Dendritic cell treated with granulocyte-macrophage colony-stimulating factor and Interleukin-4, amounts not matched to agents 40 ng/mL and 50 ng/mL, for 4 days (primary cell): Measurements from ENCODE around the gene TPP1.

Source experiments
- H3K27ac Mint-ChIP-seq: one replicate; pipeline ENCODE4 v1.8.0; 2022; ENCODE audit warnings: mild to moderate bottlenecking, mixed read lengths
- H3K27me3 Mint-ChIP-seq: one replicate; pipeline ENCODE4 v1.8.0; 2022; ENCODE audit warnings: mild to moderate bottlenecking, mixed read lengths
- H3K36me3 Mint-ChIP-seq: one replicate; pipeline ENCODE4 v1.8.0; 2022; ENCODE audit warnings: low read depth, mixed read lengths
- H3K4me1 Mint-ChIP-seq: one replicate; pipeline ENCODE4 v1.8.0; 2022; ENCODE audit warnings: low read depth, mixed read lengths
- H3K4me3 Mint-ChIP-seq: one replicate; pipeline ENCODE4 v1.8.0; 2022; ENCODE audit warnings: mild to moderate bottlenecking, moderate library complexity, mixed read lengths
- H3K9me3 Mint-ChIP-seq: one replicate; pipeline ENCODE4 v1.8.0; 2022; ENCODE audit warnings: mixed read lengths
- intact Hi-C: fragments of 100-400 bp; cut with micrococcal nuclease; formaldehyde crosslinking; loops from one replicate; pipeline ENCODE4 v1.15.0; 2022

The TPP1 gene

GRCh38 chr11:6616596-6617250, 2.5 kb downstream of the TPP1 start:
- peaks cover under 1% of the 10 kb centered on the region for H3K36me3 Mint-ChIP-seq
- no peaks in the 10 kb centered on the region for H3K9me3 Mint-ChIP-seq
- H3K27ac Mint-ChIP-seq: no peak overlapping the region
- peaks cover 4% of the 10 kb centered on the region for H3K4me1 Mint-ChIP-seq
- peak overlapping the region; percentile 34 for H3K4me3 Mint-ChIP-seq
- intact Hi-C loops: loop anchor here (5.0 kb wide), 1 partner anchor 134 kb away; the partner anchor contains the start of genes ARFIP2 and TIMM10B
- H3K27me3 Mint-ChIP-seq: peaks cover 1% of the 10 kb centered on the region

GRCh38 chr11:6615882-6616585, 3.2 kb downstream of the TPP1 start:
- Mint-ChIP-seq H3K4me1 (peaks cover 6% of the 10 kb centered on the region), H3K36me3 (peaks cover 7% of the 10 kb centered on the region), H3K9me3 (no peaks in the 10 kb centered on the region), H3K4me3 (peak overlapping the region; percentile 32), H3K27ac (no peak overlapping the region), H3K27me3 (no peaks in the 10 kb centered on the region)
- intact Hi-C loops: loop anchor here (5.0 kb wide), 1 partner anchor 134 kb away; the partner anchor contains the start of genes ARFIP2 and TIMM10B

GRCh38 chr11:6615046-6615445, 4.2 kb downstream of the TPP1 start:
- Mint-ChIP-seq H3K36me3 (peaks cover 17% of the 10 kb centered on the region), H3K27ac (no peak overlapping the region), H3K4me3 (no peak overlapping the region), H3K9me3 (no peaks in the 10 kb centered on the region), H3K27me3 (no peaks in the 10 kb centered on the region), H3K4me1 (peaks cover 16% of the 10 kb centered on the region)
- intact Hi-C loops: loop anchor here (5.0 kb wide), 1 partner anchor 133 kb away; the partner anchor contains the start of genes ARFIP2 and TIMM10B

DNA sequence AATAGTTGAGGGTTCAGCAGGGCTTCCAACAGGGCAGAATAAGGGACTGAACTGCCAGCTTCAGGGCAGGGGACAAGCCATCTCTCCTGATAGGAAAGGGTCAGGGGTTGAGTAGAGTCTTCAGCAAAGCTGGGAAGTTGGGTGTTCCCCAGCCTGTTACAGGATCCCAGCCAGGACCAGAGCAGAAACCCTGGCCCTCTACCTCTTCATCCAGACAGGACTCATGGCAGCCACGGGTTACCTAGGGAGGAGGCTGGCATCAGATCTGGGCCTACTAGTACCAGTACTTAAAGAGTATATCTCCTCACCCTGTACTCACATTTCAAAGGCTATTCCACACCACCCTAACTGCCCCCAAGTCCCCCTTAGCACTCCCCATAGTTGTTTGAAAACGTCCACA, 4.8 kb downstream of the TPP1 start:
- Mint-ChIP-seq H3K4me3 (no peak overlapping the region), H3K9me3 (no peaks in the 10 kb centered on the region), H3K27me3 (no peaks in the 10 kb centered on the region), H3K4me1 (peaks cover 22% of the 10 kb centered on the region), H3K36me3 (peaks cover 23% of the 10 kb centered on the region), H3K27ac (no peak overlapping the region)
- intact Hi-C loops: loop anchor here (5.0 kb wide), 1 partner anchor 377 kb away; the partner anchor contains the start of gene CNGA4

DNA sequence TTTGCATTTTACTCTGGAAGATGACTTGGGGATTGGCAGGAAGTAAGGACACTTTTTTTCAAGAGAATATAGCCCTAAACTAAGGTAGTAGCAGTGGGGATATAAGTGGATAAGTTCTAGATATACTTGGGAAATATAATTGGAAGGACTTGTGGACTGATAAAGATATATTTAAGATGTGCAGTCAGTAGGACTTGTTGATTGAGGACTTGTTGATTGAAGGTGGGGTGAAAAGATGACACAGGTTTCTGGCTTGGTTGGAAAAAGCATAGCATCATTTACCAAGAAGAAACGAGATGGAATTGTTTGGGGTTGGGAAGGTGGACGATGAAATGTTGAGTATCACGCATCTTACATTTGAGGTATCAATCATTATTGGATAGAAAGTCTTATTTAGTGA, 5.7 kb downstream of the TPP1 start:
- intact Hi-C loops: loop anchor here (5.0 kb wide), 1 partner anchor 376 kb away; the partner anchor contains the start of gene CNGA4
- Mint-ChIP-seq H3K27ac (no peak overlapping the region), H3K27me3 (no peaks in the 10 kb centered on the region), H3K4me1 (peaks cover 30% of the 10 kb centered on the region), H3K9me3 (no peaks in the 10 kb centered on the region), H3K4me3 (no peak overlapping the region), H3K36me3 (peaks cover 32% of the 10 kb centered on the region)

DNA sequence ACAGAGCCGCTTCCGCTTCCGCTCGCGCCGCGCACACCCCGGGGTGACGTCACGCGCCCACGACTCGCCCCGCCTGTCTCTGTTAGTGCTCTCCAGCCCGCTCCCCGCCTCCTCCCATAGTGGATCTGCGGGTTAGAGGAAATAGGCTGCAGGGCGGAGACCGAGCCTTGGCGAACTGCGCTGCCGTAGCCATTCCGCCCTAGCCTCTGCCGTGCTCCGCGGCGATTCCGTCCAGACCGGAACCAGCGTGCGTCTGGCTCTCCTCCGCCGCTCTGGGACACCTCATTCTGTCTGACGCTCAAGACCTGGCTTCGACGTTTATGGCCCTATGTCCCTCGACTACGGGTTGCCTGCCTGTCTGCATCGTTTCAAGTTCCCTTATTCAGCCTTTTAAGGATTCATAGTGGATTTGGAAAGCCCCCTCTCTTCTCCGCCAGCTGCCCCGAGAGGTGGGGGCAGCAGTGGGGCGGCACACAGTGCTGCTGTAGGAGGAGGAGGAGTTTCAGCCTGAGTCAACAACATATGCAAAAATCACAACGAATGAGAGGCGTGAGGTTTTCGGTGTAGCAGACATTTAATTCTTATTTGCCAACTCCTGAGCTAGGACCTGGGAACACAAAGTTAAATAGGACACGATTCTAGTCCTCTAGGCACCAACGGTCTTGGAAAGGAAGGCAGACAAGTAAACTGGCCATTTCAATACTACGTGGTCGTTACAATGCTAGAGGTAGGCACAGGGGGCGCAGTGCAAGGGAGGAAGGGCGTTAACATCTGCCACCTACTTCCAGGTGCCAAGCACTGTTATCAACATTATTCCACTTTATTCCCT, 6.8 kb downstream of the TPP1 start, which contains the start of gene TAF10:
Gene TAF10, minus strand, starts transcription at position 4 of the 829 bp plus-strand sequence. CDS start 27 bp downstream, outside the sequence.
- peaks cover 35% of the 10 kb centered on the region for H3K4me1 Mint-ChIP-seq
- H3K27me3 Mint-ChIP-seq: no peaks in the 10 kb centered on the region
- H3K27ac Mint-ChIP-seq: no peak within 1 kb of the TSS
- H3K4me3 Mint-ChIP-seq: peak within 1 kb of the TSS; percentile 85
- H3K36me3 Mint-ChIP-seq: peaks cover 43% of the 10 kb centered on the region
- no peaks in the 10 kb centered on the region for H3K9me3 Mint-ChIP-seq
- intact Hi-C loops: loop anchor here (1.0 to 5.0 kb wide), 2 partner anchors 8 to 375 kb away; partner anchors contain the start of gene CNGA4

DNA sequence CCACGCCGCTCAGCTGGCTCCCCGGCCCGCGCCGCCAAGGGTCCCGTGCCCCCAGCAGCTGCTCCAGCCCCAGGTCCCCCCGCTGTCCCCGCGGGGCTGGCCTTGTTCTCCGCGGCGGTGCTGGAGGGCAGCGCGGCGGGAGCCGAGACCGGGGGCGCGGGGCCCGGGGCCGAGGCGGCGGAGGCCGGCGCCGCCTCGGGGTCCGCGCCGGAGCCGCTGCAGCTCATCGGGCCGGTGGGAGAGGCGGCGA, 7.3 kb downstream of the TPP1 start:
- intact Hi-C loops: loop anchor here (1.0 to 5.0 kb wide), 2 partner anchors 8 to 375 kb away; partner anchors contain the start of gene CNGA4
- Mint-ChIP-seq H3K27me3 (no peaks in the 10 kb centered on the region), H3K9me3 (no peaks in the 10 kb centered on the region), H3K27ac (no peak overlapping the region), H3K4me3 (peak overlapping the region; percentile 85), H3K36me3 (peaks cover 45% of the 10 kb centered on the region), H3K4me1 (peaks cover 37% of the 10 kb centered on the region)

DNA sequence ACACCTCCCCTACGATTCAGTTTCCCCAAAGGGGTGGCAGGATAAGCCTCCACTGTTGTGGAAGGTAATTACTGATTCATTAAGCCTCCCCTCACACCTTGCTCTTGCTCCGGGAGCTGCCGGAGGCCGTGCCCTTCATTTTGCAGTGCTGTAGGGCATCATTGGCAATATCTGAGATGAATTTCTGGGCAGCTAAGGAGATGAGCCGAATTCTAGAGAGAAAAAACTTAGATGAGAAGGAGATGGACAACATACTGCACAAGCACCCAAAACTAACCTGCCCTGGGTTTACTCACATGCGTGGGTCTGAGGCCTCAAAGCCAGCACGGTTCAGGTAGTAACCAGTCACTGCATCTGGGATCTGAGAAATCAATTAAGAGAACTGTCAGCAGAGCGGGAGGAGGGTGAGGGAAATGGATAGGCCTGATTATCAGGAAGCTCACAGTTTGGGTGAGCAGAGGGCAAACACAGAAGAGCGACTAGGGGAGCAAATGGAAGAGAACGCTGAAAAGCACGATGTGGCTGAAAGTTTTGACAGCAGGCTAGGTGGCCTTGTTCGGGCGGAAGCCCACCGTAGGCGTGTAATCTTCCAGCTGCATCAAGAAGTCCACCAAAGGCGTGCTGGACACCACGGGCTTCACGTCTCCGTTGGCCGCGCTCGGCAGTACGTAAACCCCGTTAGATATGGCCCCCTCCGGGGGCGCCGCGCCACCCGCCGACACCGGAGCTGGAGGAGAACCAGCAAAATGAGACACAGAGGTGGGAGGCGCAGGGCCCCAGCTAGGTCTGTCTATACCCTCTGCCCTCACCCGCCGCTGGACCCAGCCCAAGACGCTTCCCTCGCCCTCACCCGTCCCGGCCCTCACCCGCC, 7.9 kb downstream of the TPP1 start:
- H3K4me1 Mint-ChIP-seq: peaks cover 37% of the 10 kb centered on the region
- no peaks in the 10 kb centered on the region for H3K27me3 Mint-ChIP-seq
- no peak overlapping the region for H3K27ac Mint-ChIP-seq
- H3K4me3 Mint-ChIP-seq: peak overlapping the region; percentile 85
- no peaks in the 10 kb centered on the region for H3K9me3 Mint-ChIP-seq
- intact Hi-C loops: loop anchor here (5.0 kb wide), 1 partner anchor 374 kb away; the partner anchor contains the start of gene CNGA4
- peaks cover 45% of the 10 kb centered on the region for H3K36me3 Mint-ChIP-seq

- Mint-ChIP-seq H3K9me3 (no peaks in the 10 kb centered on the region), H3K4me3 (peak overlapping the region; percentile 85), H3K36me3 (peaks cover 45% of the 10 kb centered on the region)
These were observed 8.6 kb downstream of the TPP1 start for GRCh38 chr11:6610591-6610990.

GRCh38 chr11:6609502-6610015, 9.7 kb downstream of the TPP1 start:
- Mint-ChIP-seq H3K9me3 (no peaks in the 10 kb centered on the region), H3K27me3 (no peaks in the 10 kb centered on the region), H3K36me3 (peaks cover 45% of the 10 kb centered on the region), H3K4me1 (peaks cover 37% of the 10 kb centered on the region), H3K4me3 (no peak overlapping the region), H3K27ac (no peak overlapping the region)
- intact Hi-C loops: loop anchor here (5.0 to 10.0 kb wide), 3 partner anchors 75 to 372 kb away; partner anchors contain the start of gene CNGA4

More at GRCh38 chr11:6610591-6610990, 8.6 kb downstream of the TPP1 start:
- Mint-ChIP-seq H3K27me3 (no peaks in the 10 kb centered on the region), H3K4me1 (peaks cover 37% of the 10 kb centered on the region), H3K27ac (no peak overlapping the region)
- intact Hi-C loops: loop anchor here (5.0 kb wide), 1 partner anchor 373 kb away; the partner anchor contains the start of gene CNGA4

GRCh38 chr11:6608726-6609501, 10.3 kb downstream of the TPP1 start:
- no peak overlapping the region for H3K4me3 Mint-ChIP-seq
- intact Hi-C loops: loop anchor here (10.0 kb wide), 2 partner anchors 74 to 224 kb away; no protein-coding TSS in a partner anchor
- H3K9me3 Mint-ChIP-seq: no peaks in the 10 kb centered on the region
- peaks cover 45% of the 10 kb centered on the region for H3K36me3 Mint-ChIP-seq
- no peak overlapping the region for H3K27ac Mint-ChIP-seq
- H3K27me3 Mint-ChIP-seq: no peaks in the 10 kb centered on the region
- peaks cover 37% of the 10 kb centered on the region for H3K4me1 Mint-ChIP-seq

GRCh38 chr11:6608011-6608410, 11.2 kb downstream of the TPP1 start:
- Mint-ChIP-seq H3K36me3 (peaks cover 45% of the 10 kb centered on the region), H3K27ac (no peak overlapping the region), H3K27me3 (no peaks in the 10 kb centered on the region), H3K4me1 (peaks cover 37% of the 10 kb centered on the region), H3K4me3 (no peak overlapping the region), H3K9me3 (no peaks in the 10 kb centered on the region)
- intact Hi-C loops: loop anchor here (10.0 kb wide), 2 partner anchors 73 to 223 kb away; no protein-coding TSS in a partner anchor
